ENCODE measurements around the gene MCM3.

MCM3 gene

GRCh38 chr6:52230685-52231084 lies 53.9 kb downstream of the MCM3 start:
- Histone ChIP-seq H3K36me3 (no peaks in the 10 kb centered on the region), H3K4me3 (ENCODE audit: low read depth, low read length) (no peak overlapping the region), H3K27me3 (no peaks in the 10 kb centered on the region; the same call in 1 of the 2 replicates), H3K9me3 (no peaks in the 10 kb centered on the region), H3K4me1 (no peaks in the 10 kb centered on the region; the same call in 1 of the 2 replicates)
- TF ChIP-seq, protein P1, sequence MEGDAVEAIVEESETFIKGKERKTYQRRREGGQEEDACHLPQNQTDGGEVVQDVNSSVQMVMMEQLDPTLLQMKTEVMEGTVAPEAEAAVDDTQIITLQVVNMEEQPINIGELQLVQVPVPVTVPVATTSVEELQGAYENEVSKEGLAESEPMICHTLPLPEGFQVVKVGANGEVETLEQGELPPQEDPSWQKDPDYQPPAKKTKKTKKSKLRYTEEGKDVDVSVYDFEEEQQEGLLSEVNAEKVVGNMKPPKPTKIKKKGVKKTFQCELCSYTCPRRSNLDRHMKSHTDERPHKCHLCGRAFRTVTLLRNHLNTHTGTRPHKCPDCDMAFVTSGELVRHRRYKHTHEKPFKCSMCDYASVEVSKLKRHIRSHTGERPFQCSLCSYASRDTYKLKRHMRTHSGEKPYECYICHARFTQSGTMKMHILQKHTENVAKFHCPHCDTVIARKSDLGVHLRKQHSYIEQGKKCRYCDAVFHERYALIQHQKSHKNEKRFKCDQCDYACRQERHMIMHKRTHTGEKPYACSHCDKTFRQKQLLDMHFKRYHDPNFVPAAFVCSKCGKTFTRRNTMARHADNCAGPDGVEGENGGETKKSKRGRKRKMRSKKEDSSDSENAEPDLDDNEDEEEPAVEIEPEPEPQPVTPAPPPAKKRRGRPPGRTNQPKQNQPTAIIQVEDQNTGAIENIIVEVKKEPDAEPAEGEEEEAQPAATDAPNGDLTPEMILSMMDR (IDR thresholded peaks at IDR 0.05; ENCODE audit: low read depth, low read length), result no peak
- DNase-seq, result no peak

GRCh38 chr6:52227495-52227894 lies 57.0 kb downstream of the MCM3 start:
- no peaks in the 10 kb centered on the region for H3K9me3 ChIP-seq
- H3K4me3 ChIP-seq (ENCODE audit: low read depth, low read length), result no peak overlapping the region
- no peak for DNase-seq
- H3K4me1 ChIP-seq, result no peaks in the 10 kb centered on the region
- TF ChIP-seq, protein P1 (IDR thresholded peaks at IDR 0.05; ENCODE audit: low read depth, low read length), result no peak
- H3K27me3 ChIP-seq, result no peaks in the 10 kb centered on the region
- no peaks in the 10 kb centered on the region for H3K36me3 ChIP-seq

DNA sequence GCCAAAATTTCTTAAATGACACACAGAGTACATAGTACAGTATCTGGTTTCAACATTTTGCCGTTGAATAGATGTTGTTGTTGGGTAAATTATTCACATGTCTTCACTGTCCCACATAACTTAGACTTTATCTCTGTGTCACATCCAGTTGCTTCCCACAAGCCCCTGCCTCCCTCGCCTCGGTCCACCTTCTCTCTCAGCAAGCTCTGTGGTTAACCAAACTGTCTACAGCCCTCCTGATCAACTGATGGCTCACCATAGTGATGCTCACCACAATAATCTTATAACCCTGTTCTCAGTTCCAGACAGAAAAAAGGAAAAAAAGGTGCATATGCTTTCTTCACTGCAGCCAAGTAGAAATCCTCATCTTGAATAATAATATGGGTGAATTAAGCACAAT lies 63.2 kb downstream of the MCM3 start:
- H3K27me3 ChIP-seq, result no peaks in the 10 kb centered on the region
- no peak for DNase-seq
- no peak overlapping the region for H3K4me3 ChIP-seq (ENCODE audit: low read depth, low read length)
- H3K36me3 ChIP-seq, result no peaks in the 10 kb centered on the region
- TF ChIP-seq, protein P1 (IDR thresholded peaks at IDR 0.05; ENCODE audit: low read depth, low read length), result no peak
- no peaks in the 10 kb centered on the region for H3K4me1 ChIP-seq
- no peaks in the 10 kb centered on the region for H3K9me3 ChIP-seq

- H3K9me3 ChIP-seq, result no peaks in the 10 kb centered on the region
- H3K27me3 ChIP-seq, result no peaks in the 10 kb centered on the region
- TF ChIP-seq, protein P1 (IDR thresholded peaks at IDR 0.05; ENCODE audit: low read depth, low read length), result no peak
- H3K36me3 ChIP-seq, result no peaks in the 10 kb centered on the region
- no peak overlapping the region for H3K4me3 ChIP-seq (ENCODE audit: low read depth, low read length)
- DNase-seq, result no peak
- no peaks in the 10 kb centered on the region for H3K4me1 ChIP-seq
These were observed 66.8 kb downstream of the MCM3 start for GRCh38 chr6:52217761-52218160.

DNA sequence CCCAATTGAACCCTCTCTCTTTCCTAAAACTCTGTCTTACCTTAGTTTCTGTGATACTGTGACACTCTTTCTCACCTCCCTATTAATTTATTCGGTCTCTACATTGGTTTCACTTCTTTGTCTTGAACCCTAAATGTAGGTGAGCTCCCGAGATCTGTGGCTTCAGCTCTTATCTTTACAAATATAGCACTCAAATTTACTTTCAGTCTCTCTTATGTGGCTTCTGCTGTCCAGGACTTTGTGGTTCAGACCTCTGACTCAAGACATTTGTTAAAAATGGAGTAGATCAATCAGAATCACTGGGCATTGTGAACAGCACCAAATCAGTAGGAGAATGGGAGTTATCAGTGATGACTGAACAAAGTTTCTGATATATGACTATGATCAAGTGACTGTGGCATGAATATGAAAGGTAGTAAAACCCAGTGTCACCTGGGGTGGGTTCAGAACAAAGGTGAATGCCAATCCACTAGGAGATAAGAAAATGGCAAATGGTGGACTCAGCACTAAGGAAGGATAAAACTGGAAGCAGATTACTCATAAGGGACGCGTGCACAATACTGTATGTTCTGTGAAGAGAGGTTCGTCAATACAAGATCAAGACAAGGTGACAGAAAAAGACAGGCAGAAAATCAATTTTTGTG lies 67.5 kb downstream of the MCM3 start:
- no peaks in the 10 kb centered on the region for H3K4me1 ChIP-seq
- no peak overlapping the region for H3K4me3 ChIP-seq (ENCODE audit: low read depth, low read length)
- no peaks in the 10 kb centered on the region; the same call in 1 of the 2 replicates for H3K27me3 ChIP-seq
- H3K9me3 ChIP-seq, result no peaks in the 10 kb centered on the region
- H3K36me3 ChIP-seq, result no peaks in the 10 kb centered on the region
- TF ChIP-seq, protein P1 (IDR thresholded peaks at IDR 0.05; ENCODE audit: low read depth, low read length), result no peak
- no peak for DNase-seq

- no peak overlapping the region for H3K4me3 ChIP-seq (ENCODE audit: low read depth, low read length)
- H3K9me3 ChIP-seq, result no peaks in the 10 kb centered on the region
- no peaks in the 10 kb centered on the region for H3K4me1 ChIP-seq
- H3K36me3 ChIP-seq, result no peaks in the 10 kb centered on the region
- no peaks in the 10 kb centered on the region; the same call in 1 of the 2 replicates for H3K27me3 ChIP-seq
- TF ChIP-seq, protein P1 (IDR thresholded peaks at IDR 0.05; ENCODE audit: low read depth, low read length), result no peak
- no peak for DNase-seq
These were observed 68.8 kb downstream of the MCM3 start for GRCh38 chr6:52215787-52216186.
